HG02678 (cell line): ENCODE measurements around the gene ADAM30.

ENCODE experiments used
- ATAC-seq: cut with Tn5 transposase; IDR thresholded peaks from one replicate; pipeline ENCODE4 v1.9.1; 2021; ENCODE audit warnings: mild to moderate bottlenecking, moderate library complexity; ENCODE audit not compliant: unreplicated experiment

The ADAM30 gene

GRCh38 chr1:119909890-119910596 lies 13.7 kb upstream of the ADAM30 start:
- ATAC-seq: no peak

GRCh38 chr1:119908661-119909060 lies 12.3 kb upstream of the ADAM30 start:
- ATAC-seq: no peak

GRCh38 chr1:119906927-119907652 lies 10.8 kb upstream of the ADAM30 start:
- no peak for ATAC-seq

- ATAC-seq: no peak
Observed at GRCh38 chr1:119903443-119903835, 7.1 kb upstream of the ADAM30 start.

- no peak for ATAC-seq
Observed at GRCh38 chr1:119902775-119903442, 6.6 kb upstream of the ADAM30 start.

- no peak for ATAC-seq
Observed at GRCh38 chr1:119898981-119899720, 2.8 kb upstream of the ADAM30 start.

GRCh38 chr1:119898530-119898929 lies 2.2 kb upstream of the ADAM30 start:
- ATAC-seq: no peak

- ATAC-seq: no peak
Observed at GRCh38 chr1:119895102-119895501, 1.2 kb downstream of the ADAM30 start.

- no peak for ATAC-seq
Observed at GRCh38 chr1:119893827-119894700, 2.3 kb downstream of the ADAM30 start.

GRCh38 chr1:119893238-119893791 lies 3.0 kb downstream of the ADAM30 start:
- no peak for ATAC-seq

GRCh38 chr1:119891386-119891785 lies 4.9 kb downstream of the ADAM30 start:
- ATAC-seq: no peak

GRCh38 chr1:119888476-119888875 lies 7.8 kb downstream of the ADAM30 start:
- no peak for ATAC-seq

GRCh38 chr1:119887427-119887826 lies 8.9 kb downstream of the ADAM30 start:
- no peak for ATAC-seq

- no peak for ATAC-seq
Observed at GRCh38 chr1:119885903-119886783, 10.2 kb downstream of the ADAM30 start.

- no peak for ATAC-seq
Observed at GRCh38 chr1:119884711-119885110, 11.6 kb downstream of the ADAM30 start.

GRCh38 chr1:119883826-119884225 lies 12.5 kb downstream of the ADAM30 start:
- ATAC-seq: no peak

- ATAC-seq: no peak
Observed at GRCh38 chr1:119882132-119883049, 13.9 kb downstream of the ADAM30 start.
